Pancreas (tissue), 10 donors: ENCODE results near the gene DGCR2. TPM values are rescaled to one million over a fixed set of nuclear protein-coding genes. Genes with fewer than 3 reads are reported as not detected.

ENCODE experiments used
- ATAC-seq, 4 donors: fragments of 200-7000 bp; cut with Tn5 transposase; one replicate each; pipeline versions ENCODE4 v1.8.0 to v1.9.1; 2020; ENCODE audit warnings: mild to moderate bottlenecking in 4 of 4, moderate library complexity in 4 of 4
- DNase-seq, 6 donors: peaks; one replicate each; pipeline ENCODE4 v3.0.0-alpha.2; 2020
- FAIRE-seq: peaks from 2 replicates; lab custom pipeline; 2012; peaks lifted over from hg19 to GRCh38; lab: Jason Lieb, UNC
- H3K27ac ChIP-seq, 4 donors: fragments of 200-600 bp; sonication (generic); 1 replicate in 3 of 4; 2 replicates in 1 of 4; pipeline versions ENCODE4 v1.5.0 to v1.8.0; 2020
- H3K27me3 ChIP-seq, 4 donors: fragments of 200-600 bp; one replicate each; pipeline ENCODE4 v1.8.0; 2021
- H3K36me3 ChIP-seq, 3 donors: fragments of 200-600 bp; sonication (generic) in 1 of 3; one replicate each; pipeline versions ENCODE4 v1.5.0 to v1.8.0; 2020 to 2021
- H3K4me1 ChIP-seq, 3 donors: fragments of 200-600 bp; one replicate each; pipeline ENCODE4 v1.8.0; 2021
- H3K4me3 ChIP-seq, 4 donors: fragments of 200-600 bp; sonication (generic) in 2 of 4; one replicate each; pipeline versions ENCODE4 v1.5.0 to v1.8.0; 2020 to 2021
- H3K9me3 ChIP-seq, 4 donors: fragments of 200-600 bp; one replicate each; pipeline ENCODE4 v1.8.0; 2021
- CTCF ChIP-seq, 4 donors: fragments of 200-600 bp; sonication (generic) in 3 of 4; IDR thresholded peaks; one replicate each; pipeline versions ENCODE4 v1.5.0 to v1.8.0; 2021; ENCODE audit warnings: antibody characterized with exemption in 4 of 4
- WGBS, 2 donors: extraction: QIAGEN DNeasy Blood & Tissue Kit; methylation state at CpG; one replicate each; pipeline ENCODE4 v1.1.7; 2013; 5-methylcytosine and 5-hydroxymethylcytosine counted together
- intact Hi-C, 3 donors: fragments of 100-400 bp; cut with DNase I; formaldehyde crosslinking; loops; one replicate each; pipeline versions ENCODE4 v1.11.1 to v1.14.2; 2022
- polyA plus RNA-seq, 2 donors: library from polyadenylated mRNA; stranded (reverse); fragments of 200-250 nt; gene quantifications; one replicate each; pipeline ENCODE4 v1.2.3, GENCODE V29; 2013
- total RNA-seq, 6 donors: library from RNA; stranded (reverse); fragmentation: NEBNext Ultra II Directional in 4 of 6; extraction: Animal tissue kit (Norgen Biotek cat#: 25700) in 4 of 6; gene quantifications; one replicate each; pipeline versions ENCODE4 v1.2.1 to v1.2.4, GENCODE V29; 2021 to 2023
- donor health status: healthy with polysubstance abuse.
- donor health status: DM: no; HTN: no; CAD: no; lungs with moderate emphysema.
- donor health status: DM: no; HTN: no; CAD: no.
- donor health status: control.
- donor health status: control.
- donor health status: Bipolar disorder and iron deficiency.
- donor health status: DM: yes; HTN: yes; CAD: no.
- donor health status: DM: no; HTN: no; CAD: no.
- donor health status: DM: no; HTN: no; CAD: no.
- donor health status: DM: yes; HTN: yes; CAD: no.

DGCR2 gene
- total and polyA plus RNA-seq, 8 donors, result 24.3 to 41.5 (median 30.1) TPM

- TF ChIP-seq CTCF (IDR thresholded peaks at IDR 0.05), result no peak
- 80 to 82% methylated on average over 6 of the region's 6 CpGs for WGBS, 2 donors
- intact Hi-C loops, result no loop called here
- Histone ChIP-seq H3K27ac (no peak overlapping the region), H3K36me3 (no peaks in the 10 kb centered on the region), H3K4me3 (no peak overlapping the region), H3K27me3 (no peaks in the 10 kb centered on the region), H3K4me1 (no peaks in the 10 kb centered on the region), H3K9me3 (no peaks in the 10 kb centered on the region)
- FAIRE-seq (no peak), ATAC-seq (no peak), DNase-seq (no peak)
Measured at GRCh38 chr22:18999416-18999815, 122.8 kb downstream of the DGCR2 start.

DNA sequence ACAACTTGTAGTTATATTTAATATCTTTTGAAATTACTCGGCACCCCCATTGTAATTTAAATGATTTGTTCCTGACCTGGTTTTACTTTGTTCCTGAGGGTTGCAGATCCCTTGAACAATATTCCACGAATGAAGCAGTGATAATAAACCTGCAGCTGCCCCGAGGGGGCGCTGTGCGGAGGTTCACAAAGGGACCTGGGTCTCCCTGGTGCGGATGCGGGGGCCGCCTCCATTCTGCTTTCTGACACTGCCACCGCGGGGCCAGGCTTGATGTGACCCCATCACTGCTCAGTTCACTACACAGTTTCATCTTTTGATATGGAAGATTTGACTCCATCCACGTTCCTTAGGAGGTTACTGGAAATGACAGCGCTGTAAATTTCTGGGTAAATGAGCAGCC lies 123.2 kb downstream of the DGCR2 start:
- no peak for FAIRE-seq
- WGBS, 2 donors, result 41 to 43% methylated on average over 12 of the region's 12 CpGs
- H3K36me3 ChIP-seq, result no peaks in the 10 kb centered on the region
- DNase-seq, result no peak
- no peaks in the 10 kb centered on the region for H3K9me3 ChIP-seq
- TF ChIP-seq CTCF (IDR thresholded peaks at IDR 0.05), result no peak
- ATAC-seq, result no peak
- no peak overlapping the region for H3K4me3 ChIP-seq
- H3K27me3 ChIP-seq, result no peaks in the 10 kb centered on the region
- intact Hi-C loops, result no loop called here
- no peak overlapping the region for H3K27ac ChIP-seq
- H3K4me1 ChIP-seq, result no peaks in the 10 kb centered on the region

DNA sequence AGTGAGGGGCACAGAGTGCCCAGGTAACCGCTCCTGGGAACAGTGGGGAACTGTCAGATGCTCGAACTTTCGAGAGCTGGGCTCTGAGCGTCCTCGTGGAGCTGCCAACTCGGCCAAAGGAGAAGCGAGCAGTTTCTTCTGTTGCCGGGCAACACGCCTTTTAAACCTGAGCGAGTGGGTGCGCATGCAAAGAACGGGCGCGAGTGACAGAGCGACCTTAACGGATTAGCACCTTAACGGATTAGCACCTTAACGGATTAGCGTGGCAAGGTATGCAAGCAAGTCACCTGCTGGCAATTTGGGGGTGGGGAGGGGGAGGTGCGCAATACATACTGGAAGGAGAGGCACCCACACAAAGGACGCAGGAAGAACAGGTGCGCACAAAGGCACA lies 124.3 kb downstream of the DGCR2 start:
- Histone ChIP-seq H3K27me3 (no peaks in the 10 kb centered on the region), H3K4me3 (no peak overlapping the region), H3K27ac (no peak overlapping the region), H3K9me3 (no peaks in the 10 kb centered on the region), H3K36me3 (no peaks in the 10 kb centered on the region), H3K4me1 (no peaks in the 10 kb centered on the region)
- peak in 2 of 4 donors; percentile 5 to 27 for ATAC-seq
- WGBS, 2 donors, result 29 to 32% methylated on average over 22 of the region's 22 CpGs
- TF ChIP-seq CTCF (IDR thresholded peaks at IDR 0.05), result no peak
- DNase-seq, result no peak
- intact Hi-C loops, result no loop called here
- FAIRE-seq, result no peak

DNA sequence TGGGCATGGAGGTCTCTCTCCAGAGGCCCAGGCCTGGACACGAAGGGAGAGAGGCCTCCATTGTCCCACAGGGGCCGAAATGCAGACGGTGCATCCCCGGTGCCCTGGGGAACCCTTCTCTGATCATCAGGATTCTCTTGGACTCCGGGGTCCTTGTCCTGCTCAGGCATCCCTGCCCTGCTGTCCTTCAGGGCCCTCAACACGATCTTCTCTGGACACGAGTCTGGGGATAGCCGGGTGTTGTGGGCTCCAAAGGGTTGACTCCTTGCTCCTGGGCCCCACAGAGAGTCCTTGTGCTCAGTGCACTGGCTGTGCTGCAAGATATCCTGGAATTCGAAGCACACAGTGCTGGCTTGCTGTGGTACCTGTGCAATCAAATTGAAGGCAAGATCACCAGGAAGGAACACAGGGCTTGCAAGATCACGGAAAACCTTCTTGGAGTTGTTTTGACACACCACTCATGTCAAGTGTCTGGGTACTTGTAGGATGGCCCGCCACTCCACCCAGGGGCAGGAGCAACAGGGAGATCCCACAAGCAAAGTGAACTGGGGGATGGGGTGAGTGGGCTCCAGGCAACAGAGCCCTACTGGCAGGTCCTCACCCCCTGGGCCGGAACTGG lies 124.8 kb downstream of the DGCR2 start:
- Histone ChIP-seq H3K9me3 (no peaks in the 10 kb centered on the region), H3K4me1 (no peaks in the 10 kb centered on the region), H3K36me3 (no peaks in the 10 kb centered on the region), H3K27ac (no peak overlapping the region), H3K4me3 (no peak overlapping the region), H3K27me3 (no peaks in the 10 kb centered on the region)
- intact Hi-C loops, result no loop called here
- no peak for ATAC-seq
- TF ChIP-seq CTCF (IDR thresholded peaks at IDR 0.05), result no peak
- FAIRE-seq, result no peak
- DNase-seq, result no peak
- WGBS, 2 donors, result 78 to 80% methylated on average over 12 of the region's 12 CpGs

DNA sequence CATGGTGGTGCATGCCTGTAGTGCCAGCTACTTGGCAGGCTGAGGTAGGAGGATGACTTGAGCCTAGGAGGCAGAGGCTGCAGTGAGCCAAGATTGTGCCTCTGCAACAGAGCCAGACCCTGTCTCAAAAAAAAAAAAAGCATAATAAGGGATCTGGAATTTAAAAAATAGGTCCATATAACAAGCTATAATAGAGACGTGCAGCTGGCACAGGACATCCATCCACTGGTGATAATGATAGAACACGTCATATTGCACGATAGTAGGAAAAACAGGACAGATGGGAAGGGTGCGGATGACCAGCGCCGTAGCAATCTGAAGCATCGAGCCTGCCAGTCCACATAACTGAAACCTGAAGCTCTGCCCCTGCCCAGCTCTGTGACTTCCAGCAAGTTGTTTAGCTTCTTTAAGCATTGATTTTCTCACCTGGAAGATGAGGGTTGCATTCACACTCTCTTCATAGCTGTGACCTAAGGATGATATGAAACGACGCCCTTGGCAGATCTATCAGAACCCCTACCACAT lies 125.8 kb downstream of the DGCR2 start:
- H3K27me3 ChIP-seq, result no peaks in the 10 kb centered on the region

More for the DNA sequence above, 125.8 kb downstream of the DGCR2 start:
- Histone ChIP-seq H3K27ac (no peak overlapping the region), H3K36me3 (no peaks in the 10 kb centered on the region), H3K9me3 (no peaks in the 10 kb centered on the region), H3K4me1 (no peaks in the 10 kb centered on the region), H3K4me3 (no peak overlapping the region)
- TF ChIP-seq CTCF (IDR thresholded peaks at IDR 0.05), result no peak
- ATAC-seq, result no peak
- FAIRE-seq, result no peak
- DNase-seq, result no peak
- intact Hi-C loops, result no loop called here
- 76 to 81% methylated on average over 9 of the region's 9 CpGs for WGBS, 2 donors
